HepG2 (cell line): ENCODE measurements around the gene ARL5B. TPM values are rescaled to one million over a fixed set of nuclear protein-coding genes. Genes with fewer than 3 reads are reported as not detected.

Source experiments
- CHCHD3 ChIP-seq: sonication (generic); formaldehyde crosslinking; IDR thresholded peaks from 2 replicates; pipeline ENCODE4 v1.8.0; 2022; ENCODE audit warnings: mild to moderate bottlenecking, missing genetic modification reagents, moderate library complexity
- FLYWCH1 ChIP-seq: sonication (generic); formaldehyde crosslinking; IDR thresholded peaks from 2 replicates; pipeline ENCODE4 v1.8.1; 2023; ENCODE audit warnings: mild to moderate bottlenecking, missing genetic modification reagents
- KAT8 ChIP-seq: IDR thresholded peaks from 2 replicates; pipeline ENCODE4 v1.6.1; 2016; ENCODE audit warnings: missing genetic modification reagents, missing compliant biosample characterization
- KMT2B ChIP-seq: IDR thresholded peaks from 2 replicates; pipeline ENCODE4 v1.6.1; 2016; ENCODE audit warnings: missing genetic modification reagents, missing compliant biosample characterization
- MED1 ChIP-seq: sonication (generic); formaldehyde crosslinking; IDR thresholded peaks from 2 replicates; pipeline ENCODE4 v1.4.0; 2020; ENCODE audit warnings: missing genetic modification reagents
- NFIB ChIP-seq: sonication (generic); formaldehyde crosslinking; IDR thresholded peaks from 2 replicates; pipeline ENCODE4 v1.9.0; 2021; ENCODE audit warnings: missing genetic modification reagents, mild to moderate bottlenecking, borderline replicate concordance
- POLR2AphosphoS2 ChIP-seq: IDR thresholded peaks from 2 replicates; pipeline ENCODE4 v1.6.1; 2011; ENCODE audit warnings: low read depth, low read length, improper control_type of control experiment
- ZBTB1 ChIP-seq: sonication (generic); formaldehyde crosslinking; IDR thresholded peaks from 2 replicates; pipeline ENCODE4 v1.4.0; 2020; ENCODE audit warnings: missing genetic modification reagents, borderline replicate concordance
- ZFX ChIP-seq: sonication (generic); formaldehyde crosslinking; IDR thresholded peaks from 2 replicates; pipeline ENCODE4 v1.4.0; 2020; ENCODE audit warnings: mild to moderate bottlenecking, low read depth, missing genetic modification reagents, moderate library complexity
- ZNF180 ChIP-seq: sonication (generic); formaldehyde crosslinking; IDR thresholded peaks from 2 replicates; pipeline ENCODE4 v1.4.0; 2020; ENCODE audit warnings: low read depth, missing genetic modification reagents, borderline replicate concordance
- ZNF543 ChIP-seq: sonication (generic); formaldehyde crosslinking; IDR thresholded peaks from 2 replicates; pipeline ENCODE4 v1.4.0; 2020; ENCODE audit warnings: mild to moderate bottlenecking, missing genetic modification reagents
- ZNF556 ChIP-seq: sonication (generic); formaldehyde crosslinking; IDR thresholded peaks from 2 replicates; pipeline ENCODE4 v1.4.0; 2020; ENCODE audit warnings: mild to moderate bottlenecking, missing genetic modification reagents, borderline replicate concordance
- ZNF761 ChIP-seq: sonication (generic); formaldehyde crosslinking; conservative IDR thresholded peaks from 2 replicates; pipeline ENCODE4 v1.4.0; 2020; ENCODE audit warnings: mild to moderate bottlenecking, missing genetic modification reagents
- ZNF777 ChIP-seq: sonication (generic); formaldehyde crosslinking; IDR thresholded peaks from 2 replicates; pipeline ENCODE4 v1.4.0; 2020; ENCODE audit warnings: missing genetic modification reagents
- ZSCAN12 ChIP-seq: sonication (generic); formaldehyde crosslinking; IDR thresholded peaks from 2 replicates; pipeline ENCODE4 v1.9.0; 2021; ENCODE audit warnings: mild to moderate bottlenecking, missing genetic modification reagents
- ZSCAN22 ChIP-seq: sonication (generic); formaldehyde crosslinking; IDR thresholded peaks from 2 replicates; pipeline ENCODE4 v1.4.0; 2020; ENCODE audit warnings: mild to moderate bottlenecking, missing genetic modification reagents
- polyA plus RNA-seq, 8 experiments: library from polyadenylated mRNA; depleted of rRNA in 3 of 8; stranded (reverse) in 7 of 8; unstranded in 1 of 8; fragments of >200 nt; fragmentation: Illumina TruSeq in 4 of 8; extraction: Trizol in 4 of 8; gene quantifications; 2 replicates each; pipeline versions ENCODE4 v1.2.1 to v1.2.3, GENCODE V29; 2011 to 2016; ENCODE audit warnings: low read depth in 4 of 8, missing spikeins in 1 of 8, mixed read lengths in 1 of 8; ENCODE audit not compliant: insufficient read depth in 1 of 8
- total RNA-seq, 5 experiments: library from RNA; depleted of rRNA; stranded (reverse); fragments of >200 nt; fragmentation: Illumina TruSeq; extraction: Trizol; gene quantifications; 2 replicates each; pipeline ENCODE4 v1.2.3, GENCODE V29; 2016; ENCODE audit warnings: low read depth in 1 of 5
- TF ChIP-seq, protein P1 (sequence below): sonication (generic); formaldehyde crosslinking; IDR thresholded peaks from 2 replicates; pipeline ENCODE4 v1.4.0; 2020; ENCODE audit warnings: missing genetic modification reagents
- TF ChIP-seq, protein P2 (sequence below): sonication (generic); formaldehyde crosslinking; IDR thresholded peaks from 2 replicates; pipeline ENCODE4 v1.8.0; 2022; ENCODE audit warnings: mild to moderate bottlenecking, missing genetic modification reagents
- TF ChIP-seq, protein P3 (sequence below): IDR thresholded peaks from 2 replicates; pipeline ENCODE4 v1.6.1; 2016; ENCODE audit warnings: low read depth, borderline replicate concordance
- TF ChIP-seq, protein P4 (sequence below): sonication (generic); formaldehyde crosslinking; IDR thresholded peaks from 2 replicates; pipeline ENCODE4 v1.8.0; 2022; ENCODE audit warnings: low read depth, missing genetic modification reagents

Gene ARL5B
- total and polyA plus RNA-seq, 2 of the 13 experiments (the other 11 are each of a cell fraction or from before 2014, with no cell fraction given), result 26.6 to 32.7 TPM

DNA sequence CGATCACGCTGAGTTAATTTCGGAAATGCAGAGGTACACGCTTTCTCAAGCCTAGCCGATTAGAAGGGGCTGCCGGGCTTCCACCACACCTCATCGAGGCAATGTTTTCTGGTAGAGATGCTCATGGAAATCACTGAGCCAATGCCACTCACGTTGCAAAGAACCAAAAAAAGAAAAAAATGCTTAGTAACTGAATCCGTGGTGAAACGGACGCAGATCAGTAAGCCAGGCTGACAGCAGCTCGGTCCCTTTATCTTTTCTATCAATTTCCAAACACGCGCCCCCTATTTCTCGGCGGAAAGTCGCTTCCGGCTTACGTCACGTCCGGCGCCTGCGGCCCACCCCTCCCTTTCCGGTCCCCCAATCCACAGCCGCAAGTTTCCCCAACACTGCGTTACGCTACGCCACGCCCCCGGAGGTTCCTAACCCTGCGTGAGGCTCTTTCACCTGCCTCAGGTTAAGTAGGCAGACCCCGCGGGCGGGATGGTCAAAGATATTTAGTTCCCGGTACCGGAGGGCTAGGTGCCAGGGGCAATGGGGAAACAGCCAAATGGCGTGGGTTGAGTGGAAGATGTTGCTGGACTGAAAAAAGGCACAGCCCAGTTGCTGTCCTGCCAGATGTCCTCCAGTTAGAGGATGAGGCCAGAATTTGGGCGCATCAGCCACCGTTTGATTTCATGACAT lies 7.8 kb upstream of the ARL5B start, which contains the start of gene NSUN6 (continued):
- no peak for TF ChIP-seq CHCHD3 (CRISPR knock-in tag)
- TF ChIP-seq MED1 (CRISPR knock-in tag), result peak; percentile 56
- TF ChIP-seq ZFX (CRISPR knock-in tag), result peak; percentile 35; the same call in 1 of the 2 replicates
- TF ChIP-seq KAT8, result peak; percentile 94
- no peak for TF ChIP-seq ZNF761
- TF ChIP-seq, protein P1, sequence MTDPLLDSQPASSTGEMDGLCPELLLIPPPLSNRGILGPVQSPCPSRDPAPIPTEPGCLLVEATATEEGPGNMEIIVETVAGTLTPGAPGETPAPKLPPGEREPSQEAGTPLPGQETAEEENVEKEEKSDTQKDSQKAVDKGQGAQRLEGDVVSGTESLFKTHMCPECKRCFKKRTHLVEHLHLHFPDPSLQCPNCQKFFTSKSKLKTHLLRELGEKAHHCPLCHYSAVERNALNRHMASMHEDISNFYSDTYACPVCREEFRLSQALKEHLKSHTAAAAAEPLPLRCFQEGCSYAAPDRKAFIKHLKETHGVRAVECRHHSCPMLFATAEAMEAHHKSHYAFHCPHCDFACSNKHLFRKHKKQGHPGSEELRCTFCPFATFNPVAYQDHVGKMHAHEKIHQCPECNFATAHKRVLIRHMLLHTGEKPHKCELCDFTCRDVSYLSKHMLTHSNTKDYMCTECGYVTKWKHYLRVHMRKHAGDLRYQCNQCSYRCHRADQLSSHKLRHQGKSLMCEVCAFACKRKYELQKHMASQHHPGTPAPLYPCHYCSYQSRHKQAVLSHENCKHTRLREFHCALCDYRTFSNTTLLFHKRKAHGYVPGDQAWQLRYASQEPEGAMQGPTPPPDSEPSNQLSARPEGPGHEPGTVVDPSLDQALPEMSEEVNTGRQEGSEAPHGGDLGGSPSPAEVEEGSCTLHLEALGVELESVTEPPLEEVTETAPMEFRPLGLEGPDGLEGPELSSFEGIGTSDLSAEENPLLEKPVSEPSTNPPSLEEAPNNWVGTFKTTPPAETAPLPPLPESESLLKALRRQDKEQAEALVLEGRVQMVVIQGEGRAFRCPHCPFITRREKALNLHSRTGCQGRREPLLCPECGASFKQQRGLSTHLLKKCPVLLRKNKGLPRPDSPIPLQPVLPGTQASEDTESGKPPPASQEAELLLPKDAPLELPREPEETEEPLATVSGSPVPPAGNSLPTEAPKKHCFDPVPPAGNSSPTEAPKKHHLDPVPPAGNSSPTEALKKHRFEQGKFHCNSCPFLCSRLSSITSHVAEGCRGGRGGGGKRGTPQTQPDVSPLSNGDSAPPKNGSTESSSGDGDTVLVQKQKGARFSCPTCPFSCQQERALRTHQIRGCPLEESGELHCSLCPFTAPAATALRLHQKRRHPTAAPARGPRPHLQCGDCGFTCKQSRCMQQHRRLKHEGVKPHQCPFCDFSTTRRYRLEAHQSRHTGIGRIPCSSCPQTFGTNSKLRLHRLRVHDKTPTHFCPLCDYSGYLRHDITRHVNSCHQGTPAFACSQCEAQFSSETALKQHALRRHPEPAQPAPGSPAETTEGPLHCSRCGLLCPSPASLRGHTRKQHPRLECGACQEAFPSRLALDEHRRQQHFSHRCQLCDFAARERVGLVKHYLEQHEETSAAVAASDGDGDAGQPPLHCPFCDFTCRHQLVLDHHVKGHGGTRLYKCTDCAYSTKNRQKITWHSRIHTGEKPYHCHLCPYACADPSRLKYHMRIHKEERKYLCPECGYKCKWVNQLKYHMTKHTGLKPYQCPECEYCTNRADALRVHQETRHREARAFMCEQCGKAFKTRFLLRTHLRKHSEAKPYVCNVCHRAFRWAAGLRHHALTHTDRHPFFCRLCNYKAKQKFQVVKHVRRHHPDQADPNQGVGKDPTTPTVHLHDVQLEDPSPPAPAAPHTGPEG (CRISPR knock-in tag), result no peak
- TF ChIP-seq, protein P2, sequence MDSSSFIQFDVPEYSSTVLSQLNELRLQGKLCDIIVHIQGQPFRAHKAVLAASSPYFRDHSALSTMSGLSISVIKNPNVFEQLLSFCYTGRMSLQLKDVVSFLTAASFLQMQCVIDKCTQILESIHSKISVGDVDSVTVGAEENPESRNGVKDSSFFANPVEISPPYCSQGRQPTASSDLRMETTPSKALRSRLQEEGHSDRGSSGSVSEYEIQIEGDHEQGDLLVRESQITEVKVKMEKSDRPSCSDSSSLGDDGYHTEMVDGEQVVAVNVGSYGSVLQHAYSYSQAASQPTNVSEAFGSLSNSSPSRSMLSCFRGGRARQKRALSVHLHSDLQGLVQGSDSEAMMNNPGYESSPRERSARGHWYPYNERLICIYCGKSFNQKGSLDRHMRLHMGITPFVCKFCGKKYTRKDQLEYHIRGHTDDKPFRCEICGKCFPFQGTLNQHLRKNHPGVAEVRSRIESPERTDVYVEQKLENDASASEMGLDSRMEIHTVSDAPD (CRISPR knock-in tag), result 0 out of 2 replicates have a peak, but pooled peaks have one; percentile 21
- TF ChIP-seq, protein P3, sequence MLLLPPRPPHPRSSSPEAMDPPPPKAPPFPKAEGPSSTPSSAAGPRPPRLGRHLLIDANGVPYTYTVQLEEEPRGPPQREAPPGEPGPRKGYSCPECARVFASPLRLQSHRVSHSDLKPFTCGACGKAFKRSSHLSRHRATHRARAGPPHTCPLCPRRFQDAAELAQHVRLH, result peak; percentile 62; the same call in 1 of the 2 replicates
- no peak for TF ChIP-seq POLR2AphosphoS2
- TF ChIP-seq KMT2B (CRISPR knock-in tag), result peak; percentile 94
- no peak for TF ChIP-seq FLYWCH1 (CRISPR knock-in tag)
- TF ChIP-seq ZSCAN12 (CRISPR knock-in tag), result no peak
- TF ChIP-seq, protein P4, sequence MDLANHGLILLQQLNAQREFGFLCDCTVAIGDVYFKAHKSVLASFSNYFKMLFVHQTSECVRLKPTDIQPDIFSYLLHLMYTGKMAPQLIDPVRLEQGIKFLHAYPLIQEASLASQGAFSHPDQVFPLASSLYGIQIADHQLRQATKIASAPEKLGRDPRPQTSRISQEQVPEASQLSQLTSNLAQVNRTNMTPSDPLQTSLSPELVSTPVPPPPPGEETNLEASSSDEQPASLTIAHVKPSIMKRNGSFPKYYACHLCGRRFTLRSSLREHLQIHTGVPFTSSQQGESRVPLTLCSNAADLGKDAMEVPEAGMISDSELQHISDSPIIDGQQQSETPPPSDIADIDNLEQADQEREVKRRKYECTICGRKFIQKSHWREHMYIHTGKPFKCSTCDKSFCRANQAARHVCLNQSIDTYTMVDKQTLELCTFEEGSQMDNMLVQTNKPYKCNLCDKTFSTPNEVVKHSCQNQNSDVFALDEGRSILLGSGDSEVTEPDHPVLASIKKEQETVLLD, result no peak
- TF ChIP-seq ZNF543 (CRISPR knock-in tag), result no peak
- no peak for TF ChIP-seq ZNF180 (CRISPR knock-in tag)
- TF ChIP-seq ZBTB1 (CRISPR knock-in tag), result no peak
- peak; percentile 41; the same call in 1 of the 2 replicates for TF ChIP-seq ZNF556 (CRISPR knock-in tag)
- TF ChIP-seq ZNF777 (CRISPR knock-in tag), result no peak
- TF ChIP-seq NFIB, result no peak
- TF ChIP-seq ZSCAN22 (CRISPR knock-in tag), result no peak
